ENCODE results near the gene KRTAP4-7. TPM values are rescaled to one million over a fixed set of nuclear protein-coding genes. Genes with fewer than 3 reads are reported as not detected.
"Not testable (repeated sequence)": the region's sequence is repeated elsewhere in the genome, so short reads cannot be mapped to it uniquely, and the experiment has no call there.

Gene KRTAP4-7
- total RNA-seq, 1 donor from 2014 or later: not detected

DNA sequence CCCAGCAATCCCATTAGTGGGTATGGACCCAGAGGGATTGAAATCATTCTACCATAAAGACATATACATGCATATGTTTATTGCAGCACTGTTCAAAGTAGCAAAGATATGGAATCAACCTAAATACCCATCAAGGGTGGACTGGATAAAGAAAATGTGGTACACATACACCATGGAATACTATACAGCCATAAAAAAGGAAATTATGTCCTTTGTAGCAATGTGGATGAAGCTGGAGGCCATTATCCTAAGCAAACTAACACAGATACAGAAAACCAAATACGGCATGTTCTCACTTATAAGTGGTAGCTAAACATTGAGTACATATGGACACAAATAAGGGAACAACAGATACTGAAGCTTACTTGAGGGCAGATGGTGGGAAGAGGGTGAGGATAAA lies 26.4 kb upstream of the KRTAP4-7 start:
- ATAC-seq (ENCODE audit: low read depth) (no peak), DNase-seq (no peak)
- Mint-ChIP-seq H3K27ac (no peak overlapping the region), H3K9me3 (peaks cover 11% of the 10 kb centered on the region), H3K36me3 (ENCODE audit: low read depth) (no peaks in the 10 kb centered on the region), H3K4me1 (no peaks in the 10 kb centered on the region), H3K27me3 (peaks cover 47% of the 10 kb centered on the region), H3K4me3 (no peak overlapping the region)
- POLR2A ChIA-PET: no interaction called here
- TF ChIP-seq, protein P1, sequence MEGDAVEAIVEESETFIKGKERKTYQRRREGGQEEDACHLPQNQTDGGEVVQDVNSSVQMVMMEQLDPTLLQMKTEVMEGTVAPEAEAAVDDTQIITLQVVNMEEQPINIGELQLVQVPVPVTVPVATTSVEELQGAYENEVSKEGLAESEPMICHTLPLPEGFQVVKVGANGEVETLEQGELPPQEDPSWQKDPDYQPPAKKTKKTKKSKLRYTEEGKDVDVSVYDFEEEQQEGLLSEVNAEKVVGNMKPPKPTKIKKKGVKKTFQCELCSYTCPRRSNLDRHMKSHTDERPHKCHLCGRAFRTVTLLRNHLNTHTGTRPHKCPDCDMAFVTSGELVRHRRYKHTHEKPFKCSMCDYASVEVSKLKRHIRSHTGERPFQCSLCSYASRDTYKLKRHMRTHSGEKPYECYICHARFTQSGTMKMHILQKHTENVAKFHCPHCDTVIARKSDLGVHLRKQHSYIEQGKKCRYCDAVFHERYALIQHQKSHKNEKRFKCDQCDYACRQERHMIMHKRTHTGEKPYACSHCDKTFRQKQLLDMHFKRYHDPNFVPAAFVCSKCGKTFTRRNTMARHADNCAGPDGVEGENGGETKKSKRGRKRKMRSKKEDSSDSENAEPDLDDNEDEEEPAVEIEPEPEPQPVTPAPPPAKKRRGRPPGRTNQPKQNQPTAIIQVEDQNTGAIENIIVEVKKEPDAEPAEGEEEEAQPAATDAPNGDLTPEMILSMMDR (IDR thresholded peaks at IDR 0.05): no peak
- CTCF ChIA-PET: no interaction called here
- intact Hi-C loops (cut with micrococcal nuclease): no loop called here

DNA sequence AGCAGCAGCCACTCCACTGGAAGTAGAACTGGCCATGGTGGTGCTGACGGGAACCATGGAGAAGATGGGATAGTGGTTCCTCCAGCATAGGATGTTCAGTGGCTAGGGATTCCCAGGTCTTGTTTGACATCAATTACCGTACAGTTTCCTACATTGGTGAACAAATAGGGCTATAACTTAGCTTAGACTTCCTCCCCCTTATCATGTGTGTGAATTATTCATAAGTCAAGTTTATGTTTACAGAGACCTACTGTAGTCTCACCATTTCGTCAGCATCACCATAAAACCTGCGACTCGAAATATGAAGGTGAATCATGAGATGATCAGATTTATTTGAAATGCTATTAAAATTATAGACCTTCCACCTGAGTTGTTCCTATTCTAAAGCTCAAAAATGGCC lies 25.2 kb upstream of the KRTAP4-7 start:
- Mint-ChIP-seq H3K27ac (no peak overlapping the region), H3K4me1 (no peaks in the 10 kb centered on the region), H3K4me3 (no peak overlapping the region), H3K9me3 (peaks cover 7% of the 10 kb centered on the region), H3K36me3 (ENCODE audit: low read depth) (no peaks in the 10 kb centered on the region), H3K27me3 (peaks cover 43% of the 10 kb centered on the region)
- ChIA-PET CTCF (interaction anchor here (0.6 kb wide), 1 partner anchor 1981 kb away, joined by 3 read pairs; no protein-coding TSS in a partner anchor), POLR2A (no interaction called here)
- TF ChIP-seq, protein P1 (IDR thresholded peaks at IDR 0.05): no peak
- ATAC-seq (ENCODE audit: low read depth) (no peak), DNase-seq (no peak)
- intact Hi-C loops (cut with micrococcal nuclease): no loop called here

DNA sequence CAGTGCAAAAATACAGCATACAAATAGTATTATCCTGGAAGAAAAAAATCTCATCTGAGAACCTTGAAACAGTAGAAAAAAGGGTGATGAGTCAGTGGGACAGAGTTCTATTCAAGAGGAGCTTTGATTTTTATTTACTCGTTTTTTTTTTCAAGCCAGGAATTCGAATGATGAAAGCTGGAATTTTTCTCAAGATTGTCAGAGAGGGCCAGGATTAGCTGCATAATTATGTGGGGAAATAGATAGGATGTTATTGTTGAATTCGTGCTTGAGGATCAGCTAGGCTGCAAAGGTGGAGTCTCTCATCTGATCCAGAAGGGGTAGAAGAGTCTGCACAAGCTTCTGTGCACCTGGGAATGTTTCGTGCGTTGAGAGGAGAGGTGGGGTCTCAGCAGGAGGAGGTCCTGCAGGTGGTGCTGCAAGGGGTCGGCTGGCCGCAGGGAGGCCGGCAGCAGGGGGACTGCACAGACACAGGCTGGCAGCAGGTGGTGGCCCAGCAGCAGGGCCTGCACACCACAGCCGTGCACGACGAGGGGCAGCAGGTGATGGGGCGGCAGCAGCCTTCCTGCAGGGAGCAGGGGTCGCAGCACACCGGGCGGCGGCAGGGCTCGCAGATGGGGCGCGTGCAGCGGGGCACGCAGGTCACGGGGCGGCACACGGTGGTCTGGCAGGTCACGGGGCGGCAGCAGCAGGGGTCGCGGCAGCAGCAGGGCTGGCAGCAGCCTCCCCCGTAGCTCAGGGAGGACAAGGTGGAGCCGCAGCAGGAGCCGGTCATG lies 24.5 kb upstream of the KRTAP4-7 start:
- H3K9me3 Mint-ChIP-seq; intact Hi-C loops (cut with micrococcal nuclease); DNase-seq; H3K36me3 Mint-ChIP-seq (ENCODE audit: low read depth); ATAC-seq (ENCODE audit: low read depth); H3K4me1 Mint-ChIP-seq; POLR2A ChIA-PET; H3K4me3 Mint-ChIP-seq; H3K27ac Mint-ChIP-seq: not testable (repeated sequence)
- H3K27me3 Mint-ChIP-seq: peaks cover 40% of the 10 kb centered on the region
- CTCF ChIA-PET: interaction anchor here (0.6 kb wide), 1 partner anchor 1982 kb away, joined by 3 read pairs; no protein-coding TSS in a partner anchor

- H3K27ac Mint-ChIP-seq: no peak within 1 kb of the TSS
- no peak within 1 kb of the TSS for H3K4me3 Mint-ChIP-seq
- H3K27me3 Mint-ChIP-seq: peaks cover 38% of the 10 kb centered on the region
- POLR2A ChIA-PET: no interaction called here
- TF ChIP-seq, protein P1 (IDR thresholded peaks at IDR 0.05): no peak
- intact Hi-C loops (cut with micrococcal nuclease): no loop called here
- H3K9me3 Mint-ChIP-seq: peaks cover 7% of the 10 kb centered on the region
- ATAC-seq (ENCODE audit: low read depth) (no peak), DNase-seq (no peak)
- no peaks in the 10 kb centered on the region for H3K4me1 Mint-ChIP-seq
- H3K36me3 Mint-ChIP-seq (ENCODE audit: low read depth): no peaks in the 10 kb centered on the region
- CTCF ChIA-PET: no interaction called here
These were observed 23.8 kb upstream of the KRTAP4-7 start, which contains the start of gene KRTAP2-3 for GRCh38 chr17:41060052-41060604. TSS of gene KRTAP2-3 (minus strand) at chr17:41060114. CDS start at chr17:41060050, 64 bp downstream.

DNA sequence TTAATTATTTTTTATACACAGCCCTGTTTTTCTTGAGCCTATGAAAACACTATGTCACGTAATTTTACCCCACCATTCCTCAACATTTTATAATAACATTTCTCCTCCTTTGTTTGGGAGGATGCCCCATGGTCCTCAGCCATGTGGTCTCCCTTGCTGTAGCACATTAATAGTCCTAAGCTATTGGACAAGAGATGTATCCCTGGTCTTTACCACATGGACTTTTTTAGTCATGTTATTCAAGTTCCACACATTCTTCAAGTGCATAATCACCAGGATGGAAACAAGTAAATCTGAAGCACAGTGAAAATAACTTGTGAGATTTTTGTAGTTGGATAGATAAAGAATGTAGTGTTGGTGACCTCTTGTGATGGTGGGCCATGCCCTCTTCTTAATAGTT lies 22.0 kb upstream of the KRTAP4-7 start:
- no peak for ATAC-seq (ENCODE audit: low read depth)
- H3K36me3 Mint-ChIP-seq (ENCODE audit: low read depth): no peaks in the 10 kb centered on the region
- DNase-seq: no peak
- intact Hi-C loops (cut with micrococcal nuclease): no loop called here
- H3K27me3 Mint-ChIP-seq: peaks cover 37% of the 10 kb centered on the region
- no peaks in the 10 kb centered on the region for H3K4me1 Mint-ChIP-seq
- H3K9me3 Mint-ChIP-seq: peaks cover 7% of the 10 kb centered on the region
- TF ChIP-seq, protein P1 (IDR thresholded peaks at IDR 0.05): no peak
- H3K4me3 Mint-ChIP-seq: no peak overlapping the region
- ChIA-PET CTCF (no interaction called here), POLR2A (no interaction called here)
- H3K27ac Mint-ChIP-seq: no peak overlapping the region
